ENCODE data around the gene ARNT2.

Gene ARNT2

DNA sequence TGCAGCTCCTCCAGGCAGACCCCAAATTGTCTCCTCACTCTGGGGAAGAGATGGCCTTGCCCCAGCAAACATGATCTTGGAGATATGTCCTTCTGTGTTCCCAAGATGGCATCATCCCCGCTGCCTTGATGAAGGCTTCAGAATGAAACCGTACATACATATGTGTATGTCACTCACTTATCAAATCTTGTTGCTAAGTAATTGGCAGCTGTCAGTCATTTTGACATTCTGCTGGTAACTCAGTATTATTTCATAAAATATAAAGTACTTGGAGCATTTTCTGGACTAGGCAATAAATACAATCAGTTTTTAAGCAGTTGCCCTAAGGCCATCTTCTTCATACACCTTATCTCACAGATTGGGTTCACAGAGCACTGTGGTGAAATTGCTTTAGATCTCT, 62.4 kb downstream of the ARNT2 start:
- no peak for DNase-seq (ENCODE audit: low spot score)

DNA sequence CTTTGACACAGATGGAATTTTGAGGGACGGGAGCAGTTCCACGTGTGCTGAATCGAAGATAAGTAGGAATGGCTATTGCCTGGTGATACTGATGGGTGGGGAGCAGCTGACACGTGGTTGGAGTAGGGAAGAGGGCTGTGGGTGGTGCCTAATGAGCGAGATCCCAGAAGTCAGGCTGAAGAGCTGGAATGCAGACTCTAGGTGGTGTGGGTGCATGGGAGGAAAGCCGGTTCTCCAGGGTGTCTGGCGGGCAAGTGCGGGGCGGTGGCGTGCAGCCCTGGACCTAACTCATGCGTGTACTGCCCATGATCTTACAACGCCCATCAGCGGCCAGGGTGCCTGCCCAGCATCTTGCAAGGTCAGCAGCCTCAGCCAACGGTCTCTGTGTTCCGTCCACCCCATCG, 63.1 kb downstream of the ARNT2 start:
- DNase-seq (ENCODE audit: low spot score): no peak

DNA sequence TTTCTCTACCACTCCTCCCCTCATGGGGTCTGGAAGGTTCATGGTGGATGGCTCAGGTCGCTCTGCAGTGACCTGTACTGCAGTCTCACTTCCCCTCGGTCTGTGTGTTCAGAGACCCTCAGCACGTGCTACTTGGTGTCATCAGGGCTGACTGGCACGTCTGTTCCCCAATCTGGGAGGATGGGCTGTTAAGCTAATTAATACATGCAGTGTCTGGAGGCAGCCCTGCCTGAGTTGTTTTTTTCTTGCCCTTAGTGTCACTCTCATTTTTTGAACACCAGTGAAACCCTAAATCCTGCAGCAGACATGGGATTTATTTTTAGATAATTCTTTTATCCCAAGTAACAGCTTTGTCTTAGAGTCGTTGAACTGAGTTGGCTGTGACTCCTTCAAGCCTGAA, 64.6 kb downstream of the ARNT2 start:
- no peak for DNase-seq (ENCODE audit: low spot score)

DNA sequence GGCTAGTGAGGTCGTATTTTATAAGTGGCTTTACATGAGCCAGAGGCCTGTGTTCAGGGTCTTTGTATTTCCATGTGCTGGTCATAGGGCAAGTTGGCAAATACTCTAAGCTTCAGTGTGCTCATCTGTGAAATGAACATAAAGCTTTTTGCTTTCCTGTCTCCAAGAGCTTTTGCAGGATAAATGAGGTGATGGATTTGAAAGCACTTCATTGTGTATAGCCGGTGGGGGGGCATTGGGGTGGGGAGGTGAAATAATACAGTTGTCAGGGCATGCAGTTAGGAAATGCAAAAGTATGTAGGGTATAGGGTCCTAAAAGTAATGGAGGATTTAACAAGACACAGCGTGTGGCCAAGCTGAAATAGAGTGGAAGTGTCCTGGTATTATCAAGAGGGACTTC, 67.7 kb downstream of the ARNT2 start:
- no peak for DNase-seq (ENCODE audit: low spot score)

DNA sequence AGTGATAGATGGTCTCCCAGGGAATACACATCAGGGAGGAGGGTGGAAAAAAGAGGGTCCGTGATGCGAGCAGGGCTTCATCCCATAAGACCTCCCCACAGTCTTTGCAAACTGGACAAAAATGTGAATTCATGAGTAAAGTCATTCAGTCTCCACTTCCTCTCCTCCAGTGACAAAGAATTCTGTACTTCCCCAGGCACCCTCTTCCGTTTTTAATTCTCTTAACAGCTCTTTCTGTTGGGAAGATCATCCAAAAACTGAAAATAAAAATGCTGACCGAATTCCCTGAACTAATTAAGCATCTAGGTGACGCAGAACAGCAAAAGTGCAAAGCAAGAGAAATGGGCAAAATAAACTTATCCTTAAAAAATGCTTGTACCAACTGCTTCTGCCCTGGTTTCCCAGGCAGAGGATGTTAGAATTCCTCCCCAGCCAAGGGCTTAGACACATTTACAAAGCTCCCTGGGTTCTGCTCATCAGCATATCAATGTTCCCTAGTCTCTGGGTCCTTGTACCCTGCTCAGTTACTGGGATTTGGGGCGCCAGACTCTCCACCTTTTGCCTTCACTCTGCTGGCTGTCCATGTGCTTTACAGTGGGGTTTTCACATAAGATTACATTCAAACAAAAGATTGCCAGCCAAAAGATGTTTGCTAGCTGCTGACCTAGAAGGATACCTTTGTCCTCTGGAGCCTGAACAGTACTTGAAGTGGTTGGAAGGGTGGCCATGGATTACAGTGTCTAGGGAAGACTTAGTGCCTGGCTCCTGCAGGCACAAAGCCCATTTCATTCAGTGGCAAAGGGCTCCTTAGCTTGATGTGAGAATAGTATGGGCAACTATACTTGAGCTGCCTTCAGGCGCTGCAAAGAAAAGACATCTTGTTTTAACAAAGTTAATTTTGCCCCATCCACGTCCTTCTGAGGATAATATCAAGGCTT, 69.4 kb downstream of the ARNT2 start:
- no peak for DNase-seq (ENCODE audit: low spot score)

DNA sequence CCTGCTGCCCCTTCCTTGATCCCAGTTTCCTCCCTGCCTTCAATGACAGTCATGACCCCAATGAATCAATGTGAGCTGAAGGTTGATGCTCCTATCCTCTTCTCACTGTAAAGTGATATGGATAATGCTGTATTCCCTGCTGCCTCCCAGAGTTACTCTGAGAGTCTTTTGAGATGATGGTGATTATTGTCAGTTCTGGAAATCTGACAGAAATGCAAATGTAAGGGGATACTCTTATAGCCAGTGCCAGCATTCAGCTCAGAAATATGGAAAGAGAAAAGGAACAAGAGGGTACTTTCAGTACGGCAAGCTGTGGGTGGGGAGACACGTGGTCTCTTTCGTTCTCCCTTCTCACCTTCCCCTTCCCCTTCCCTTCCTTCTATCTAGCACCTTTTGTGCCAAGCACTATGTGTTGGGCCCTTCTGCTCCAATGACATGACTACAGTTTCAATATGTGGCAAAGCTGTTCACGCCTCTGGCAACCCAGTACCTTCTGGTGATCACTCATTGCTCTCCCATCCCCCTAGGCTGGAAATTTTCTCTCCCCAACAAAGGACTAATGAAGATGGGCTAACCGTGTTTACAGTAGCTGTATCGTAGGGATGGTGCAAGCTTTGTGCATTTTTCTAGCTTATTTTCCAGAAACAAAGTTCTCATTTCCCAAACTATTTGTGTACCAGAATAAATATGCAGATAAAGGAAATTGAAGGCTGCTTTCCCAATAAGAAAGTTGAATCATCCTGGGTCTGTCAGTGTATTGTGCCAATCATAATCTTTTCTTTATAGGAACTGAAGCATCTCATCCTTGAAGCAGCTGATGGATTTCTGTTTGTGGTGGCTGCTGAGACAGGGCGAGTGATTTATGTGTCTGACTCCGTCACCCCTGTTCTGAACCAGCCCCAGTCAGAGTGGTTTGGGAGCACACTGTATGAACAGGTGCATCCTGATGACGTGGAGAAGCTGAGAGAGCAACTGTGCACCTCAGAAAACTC, 70.3 kb downstream of the ARNT2 start:
- no peak for DNase-seq (ENCODE audit: low spot score)

DNA sequence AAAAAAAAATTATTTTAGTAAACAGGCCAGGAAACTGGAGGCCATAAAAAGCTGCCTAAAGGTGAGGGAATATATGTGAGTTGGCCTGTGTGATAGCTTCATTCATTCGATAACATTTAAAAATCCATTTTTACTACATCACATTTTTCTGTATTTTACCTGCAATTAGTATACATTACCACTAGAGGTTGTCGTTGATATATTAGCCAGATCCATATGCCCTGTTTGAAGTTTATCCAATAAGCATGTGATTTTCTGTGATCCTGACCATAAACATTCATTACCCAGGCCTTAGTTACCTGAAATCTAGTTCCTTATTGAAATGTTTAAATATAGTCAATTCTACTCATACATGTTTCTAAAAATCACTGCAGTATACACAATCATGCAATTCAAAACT, 71.4 kb downstream of the ARNT2 start:
- DNase-seq (ENCODE audit: low spot score): no peak

DNA sequence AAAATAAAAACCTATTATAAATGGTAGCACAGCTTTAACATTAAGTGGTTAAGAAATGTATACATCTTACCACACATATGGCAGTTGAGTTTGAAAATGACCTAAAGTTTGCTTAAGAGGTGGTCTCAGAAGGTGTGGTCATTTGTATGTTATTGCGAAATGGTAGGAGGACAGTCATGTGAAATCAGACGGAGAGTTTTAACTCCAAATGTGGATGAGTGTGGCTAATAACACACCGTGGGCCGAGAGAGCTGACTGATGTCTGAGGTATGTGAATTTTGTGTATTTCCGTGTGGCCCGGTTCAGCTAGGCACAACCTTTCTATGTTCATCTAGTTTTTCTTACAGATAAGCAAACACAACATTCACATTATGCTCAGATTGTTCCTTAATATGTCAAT, 71.9 kb downstream of the ARNT2 start:
- no peak for DNase-seq (ENCODE audit: low spot score)

DNA sequence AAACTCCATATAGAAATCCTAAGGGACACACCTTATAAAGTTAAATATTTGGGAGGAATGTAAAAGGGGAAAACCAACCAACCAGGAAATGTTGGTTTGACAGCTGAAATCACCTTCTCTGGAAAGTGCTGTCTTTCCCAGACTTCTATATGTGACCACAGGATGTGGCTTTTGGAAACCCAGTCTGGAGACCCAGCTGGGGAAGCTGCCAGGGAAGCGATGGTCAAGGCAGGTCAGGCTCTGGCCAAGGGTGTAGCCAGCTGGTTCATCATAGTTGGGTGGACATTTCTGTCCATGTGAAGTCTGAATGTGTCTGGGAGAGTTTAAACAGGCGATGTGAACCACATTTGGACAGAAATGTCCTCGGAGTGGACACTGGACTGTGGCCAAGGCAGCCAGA, 73.9 kb downstream of the ARNT2 start:
- DNase-seq (ENCODE audit: low spot score): peak; percentile 54

DNA sequence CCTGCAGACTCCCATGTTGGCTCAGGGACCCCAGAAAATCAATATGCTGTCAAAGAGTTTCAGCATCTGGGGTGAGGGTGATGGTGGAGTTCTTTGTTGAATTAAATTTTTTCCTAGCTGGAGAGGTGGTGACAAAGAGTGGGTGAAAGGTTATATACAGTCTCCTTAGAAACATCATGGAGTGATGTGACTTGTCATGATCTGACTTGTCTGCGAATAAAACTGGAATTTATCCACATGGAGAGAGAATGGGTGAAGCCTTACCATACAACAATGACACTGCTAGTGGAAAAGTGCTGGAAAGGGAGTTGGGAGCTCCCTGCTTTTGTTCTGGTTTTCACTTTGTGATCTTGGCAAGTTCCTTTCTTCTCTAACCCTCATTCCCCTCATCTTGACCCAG, 75.0 kb downstream of the ARNT2 start:
- no peak for DNase-seq (ENCODE audit: low spot score)

DNA sequence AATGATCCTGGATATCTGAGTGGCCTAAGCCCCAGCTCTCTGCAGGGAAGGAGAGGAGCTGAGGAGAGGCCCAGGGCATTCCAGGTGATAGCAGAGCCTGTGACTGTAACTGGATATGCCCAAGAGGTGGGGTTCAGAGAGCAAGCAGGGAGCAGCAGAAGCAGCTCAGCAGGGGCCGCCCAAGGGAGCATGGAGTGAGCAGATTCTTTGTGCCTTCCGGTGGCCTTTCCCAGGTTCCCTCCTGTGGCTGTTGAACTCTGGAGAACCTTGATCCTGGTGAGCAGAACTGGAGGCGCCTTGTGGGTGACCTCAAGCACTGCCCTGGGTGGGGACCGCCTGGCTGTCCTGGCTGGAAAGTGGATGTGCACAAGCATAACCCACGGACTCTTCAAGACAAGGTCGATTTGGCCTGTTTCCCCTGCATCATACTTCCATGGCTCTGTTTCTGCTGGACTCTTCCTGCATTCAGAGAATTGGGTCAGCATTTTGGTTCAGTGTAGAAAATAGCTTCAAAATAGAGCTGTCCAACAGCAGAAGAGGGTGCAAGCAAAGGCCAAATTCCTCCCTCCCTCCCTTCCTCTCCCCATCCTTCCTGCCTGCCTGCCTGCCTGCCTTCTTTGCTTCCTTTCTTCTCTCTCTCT, 76.1 kb downstream of the ARNT2 start:
- no peak for DNase-seq (ENCODE audit: low spot score)

DNA sequence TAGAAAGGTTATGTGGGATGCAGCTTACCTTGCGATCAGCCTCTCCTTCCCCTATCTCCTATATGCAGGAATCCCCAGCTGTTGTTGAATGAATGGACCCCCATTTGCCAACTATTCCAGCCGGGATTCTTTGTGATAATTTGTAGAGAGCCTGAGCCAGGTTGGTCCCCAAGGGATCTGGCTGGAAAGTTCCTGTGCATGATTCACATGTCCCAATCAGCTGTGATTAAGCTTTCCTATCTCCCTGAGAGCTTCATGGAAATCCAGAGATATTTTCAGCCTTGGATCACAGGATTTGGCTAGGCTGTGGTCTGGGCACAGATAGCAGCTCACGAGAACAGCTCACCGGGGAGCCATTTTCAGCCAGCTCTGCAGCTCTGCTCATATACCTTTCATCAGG, 76.7 kb downstream of the ARNT2 start:
- DNase-seq (ENCODE audit: low spot score): peak; percentile 89

DNA sequence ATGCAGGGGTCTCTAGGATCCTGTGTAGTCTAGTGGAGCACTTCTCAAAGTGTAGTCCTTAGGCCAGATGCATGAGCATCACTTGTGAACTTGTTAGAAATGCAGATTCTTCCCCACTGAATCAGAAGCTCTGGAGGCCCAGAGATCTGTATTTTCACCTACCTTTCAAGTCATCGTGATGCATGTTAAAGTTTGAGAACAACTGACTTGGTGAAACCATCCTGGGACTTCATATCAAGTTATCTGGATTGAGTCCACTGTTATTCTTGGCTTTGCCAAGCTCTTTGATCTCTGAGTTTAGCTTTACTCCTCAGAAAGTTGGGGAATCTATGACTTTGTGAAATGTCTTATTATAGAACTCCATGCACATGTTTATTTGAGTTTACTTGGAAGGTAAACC, 78.5 kb downstream of the ARNT2 start:
- DNase-seq (ENCODE audit: low spot score): no peak

DNA sequence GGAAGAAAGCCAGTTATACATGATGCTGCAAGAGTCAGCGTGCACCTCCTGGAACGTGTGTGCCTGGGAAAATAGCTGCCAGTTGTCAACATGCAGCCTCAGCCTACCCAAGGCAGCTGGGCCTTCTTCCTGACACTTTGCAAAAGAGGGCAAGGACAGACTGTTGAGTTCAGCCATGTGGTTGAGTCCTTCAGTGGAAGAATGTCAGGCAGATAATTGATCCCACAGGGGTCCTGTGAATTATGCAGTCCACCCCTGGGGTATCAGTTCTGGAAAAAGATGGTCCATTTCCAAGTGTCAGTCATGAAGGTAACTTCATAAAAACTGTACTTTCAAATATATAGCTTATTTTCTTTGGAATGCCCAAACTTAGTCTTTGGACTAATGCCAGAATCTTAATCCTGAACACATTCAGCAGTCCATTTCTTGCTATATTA, 79.6 kb downstream of the ARNT2 start:
- DNase-seq (ENCODE audit: low spot score): no peak

DNA sequence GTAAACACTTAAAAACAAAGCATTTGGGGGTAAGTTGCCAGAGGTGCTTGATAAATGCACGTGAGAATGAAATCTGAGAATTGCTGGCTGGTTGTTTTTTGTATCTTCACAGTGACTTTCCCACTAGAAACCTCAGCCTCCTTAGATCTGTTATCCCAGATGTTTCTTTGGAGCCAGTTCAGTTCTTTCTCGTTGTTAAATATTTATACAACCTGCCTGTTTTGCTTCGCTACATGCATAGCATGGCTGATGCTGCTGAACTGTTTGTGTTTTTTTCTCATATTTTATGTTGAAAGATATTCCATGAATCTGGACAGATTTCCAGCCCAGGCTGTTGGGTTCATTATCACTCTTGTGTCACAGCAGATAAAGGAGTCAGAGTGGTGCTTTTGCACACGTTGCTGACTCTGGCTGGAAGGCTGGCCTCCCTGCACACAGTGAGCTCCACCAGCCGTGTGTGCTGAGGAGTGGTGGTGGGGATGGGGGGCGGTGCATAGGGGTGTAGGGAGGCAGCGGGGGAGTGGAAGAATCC, 80.2 kb downstream of the ARNT2 start:
- no peak for DNase-seq (ENCODE audit: low spot score)

DNA sequence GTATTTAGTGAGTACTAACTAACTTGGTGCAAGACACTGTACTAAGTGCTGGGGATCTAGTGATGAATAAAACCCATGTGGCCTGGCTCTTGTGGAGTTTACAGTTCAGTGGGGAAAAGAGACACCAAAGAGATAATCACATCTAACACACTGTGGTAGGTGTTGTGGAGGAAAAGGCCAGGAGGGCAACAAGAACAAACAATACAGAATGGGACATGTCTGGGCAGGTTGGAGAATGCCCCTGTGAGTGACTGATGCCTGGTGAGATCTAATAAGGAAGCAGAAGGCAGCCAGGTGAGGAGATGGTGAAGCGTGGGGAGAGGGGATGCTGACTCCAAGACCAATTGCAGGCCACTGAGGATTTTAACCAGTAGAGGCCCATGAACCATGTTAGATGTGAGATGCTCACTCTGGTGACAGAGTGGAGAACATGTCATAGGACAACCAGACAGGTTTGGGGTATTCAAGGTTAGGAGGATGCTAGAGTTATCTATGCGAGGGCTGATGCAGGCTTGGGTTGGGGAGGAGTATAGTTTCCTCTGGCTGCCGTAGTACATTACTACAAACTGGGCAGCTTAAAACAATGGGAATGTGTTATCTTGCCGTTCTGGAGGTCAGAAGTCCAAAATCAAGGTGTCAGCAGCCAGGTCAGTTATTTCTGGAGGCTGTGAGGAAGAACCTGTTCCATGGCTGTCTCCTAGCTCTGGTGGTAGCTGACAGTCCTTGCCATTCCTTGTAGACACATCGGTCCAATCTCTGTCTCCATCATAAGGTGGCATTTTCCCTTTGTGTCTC, 81.4 kb downstream of the ARNT2 start:
- no peak for DNase-seq (ENCODE audit: low spot score)

DNA sequence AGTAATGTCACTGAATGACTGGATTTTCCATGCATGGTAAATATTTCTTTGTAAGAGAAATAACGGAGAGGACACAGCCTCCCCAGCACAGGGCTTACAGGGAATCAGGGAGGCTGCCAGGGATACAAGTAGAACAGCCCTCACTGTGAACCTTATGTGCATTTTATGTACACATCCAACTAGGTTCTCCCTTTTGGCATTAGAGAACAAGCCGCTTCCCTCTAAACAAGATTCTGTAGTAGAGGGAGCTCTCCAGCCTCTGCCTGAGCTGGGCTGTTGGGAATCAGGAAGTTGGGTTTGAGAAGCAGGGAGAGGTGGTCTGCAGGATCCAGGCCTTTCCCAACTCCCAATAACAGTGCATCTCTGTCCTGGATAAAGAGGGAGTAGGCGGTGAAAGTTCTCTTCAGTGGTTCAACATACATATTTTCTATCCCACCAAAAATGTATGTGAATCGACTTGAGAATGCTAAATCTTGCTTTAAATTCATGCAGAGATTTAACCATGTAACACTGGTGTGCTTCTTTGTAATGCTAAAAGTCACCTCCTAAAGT, 83.7 kb downstream of the ARNT2 start:
- DNase-seq (ENCODE audit: low spot score): no peak

DNA sequence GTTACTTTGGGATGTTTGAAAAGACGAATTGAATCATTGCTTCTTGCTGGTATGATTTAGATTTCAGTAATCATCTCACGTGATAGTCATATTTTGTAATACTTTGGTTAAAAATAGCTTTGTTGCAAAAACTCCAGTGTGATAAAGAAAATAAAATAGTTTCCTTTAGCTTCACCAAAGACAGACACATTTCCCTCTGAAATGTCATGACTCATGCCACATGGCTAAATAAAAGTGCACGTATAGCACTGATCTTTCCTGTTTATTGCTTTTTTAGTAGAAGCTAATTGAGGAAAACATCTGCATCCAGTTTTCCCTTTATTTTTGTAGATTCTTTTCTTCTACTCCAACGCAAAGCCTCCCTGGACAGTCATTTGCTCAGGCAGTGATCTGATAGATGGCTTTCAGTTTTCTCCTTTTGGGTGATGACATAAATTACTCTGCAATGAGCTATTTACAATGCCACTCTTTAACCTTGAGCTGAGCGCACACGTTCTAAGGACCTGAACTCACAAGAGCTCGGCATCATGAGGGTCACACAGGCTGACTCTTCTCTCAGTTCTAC, 84.9 kb downstream of the ARNT2 start:
- peak; percentile 78 for DNase-seq (ENCODE audit: low spot score)

DNA sequence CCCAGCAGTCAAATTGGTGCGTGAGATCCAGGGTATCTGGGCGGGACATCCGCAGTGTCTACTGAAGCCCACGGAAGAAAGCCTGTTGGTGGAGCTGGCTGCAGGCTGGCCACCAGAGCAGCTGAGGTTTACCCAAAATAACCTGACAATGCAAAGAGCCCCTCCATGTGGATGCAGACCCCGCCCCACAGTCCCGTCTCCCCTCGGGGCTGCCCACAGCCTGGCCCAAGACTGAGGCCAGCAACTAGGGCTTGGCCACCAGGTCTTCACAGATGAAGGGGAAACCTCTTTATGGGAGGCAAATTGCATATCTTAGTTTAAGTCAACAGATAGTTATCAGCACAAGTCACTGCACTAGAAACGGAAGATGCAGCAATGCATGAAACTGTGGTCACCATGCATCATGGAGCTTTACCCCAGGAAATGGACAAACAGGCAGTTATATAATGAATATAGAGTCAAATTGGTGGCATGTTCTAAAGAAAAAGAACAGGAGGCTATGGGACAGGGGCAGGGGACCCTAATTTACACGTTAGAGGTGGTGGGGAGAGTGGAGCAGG, 86.3 kb downstream of the ARNT2 start:
- no peak for DNase-seq (ENCODE audit: low spot score)

DNA sequence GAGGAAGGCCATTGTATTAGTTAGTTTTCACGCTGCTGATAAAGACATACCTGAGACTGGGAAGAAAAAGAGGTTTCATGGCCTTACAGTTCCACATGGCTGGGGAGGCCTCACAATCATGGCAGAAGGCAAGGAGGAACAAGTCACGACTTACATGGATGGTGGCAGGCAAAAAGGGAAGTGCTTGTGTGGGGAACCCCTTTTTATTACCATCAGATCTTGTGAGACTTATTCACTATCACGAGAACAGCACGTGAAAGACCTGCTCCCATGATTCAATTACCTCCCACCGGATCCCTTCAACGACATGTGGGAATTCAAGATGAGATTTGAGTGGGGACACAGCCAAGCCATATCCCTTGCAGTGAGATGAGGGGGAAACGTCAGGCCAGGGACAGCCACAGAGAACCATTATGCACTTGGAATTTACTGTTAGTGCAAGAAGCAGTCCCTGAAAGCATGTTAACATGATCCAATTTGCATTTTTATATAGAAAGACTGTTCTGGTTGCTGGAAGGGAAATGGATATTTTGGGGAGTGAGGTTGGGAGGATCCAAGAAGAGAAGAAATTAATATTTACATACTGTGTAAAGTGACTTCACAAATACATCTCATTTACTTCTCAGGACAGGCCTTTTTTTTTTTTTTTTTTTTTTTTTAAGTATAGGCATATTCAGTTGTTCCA, 87.1 kb downstream of the ARNT2 start:
- no peak for DNase-seq (ENCODE audit: low spot score)

Measured in hepatic stellate cell (primary cell).